H1 (cell line): ENCODE data around the gene NXNL2.

ENCODE experiments used
- ATF2 ChIP-seq: IDR thresholded peaks from 2 replicates; pipeline ENCODE4 v1.6.1; 2012; ENCODE audit warnings: low read length, inconsistent platforms
- CTCF ChIP-seq, 3 experiments: IDR thresholded peaks; 1 replicate in 2 of 3; 2 replicates in 1 of 3; pipeline versions ENCODE4 v1.5.1 to v1.6.1; 2011; ENCODE audit warnings: low read length in 3 of 3, mild to moderate bottlenecking in 3 of 3, inconsistent platforms in 2 of 3, low read depth in 1 of 3, moderate library complexity in 1 of 3; ENCODE audit not compliant: insufficient read depth in 1 of 3; ENCODE audit errors: control extremely low read depth in 1 of 3
- EZH2 ChIP-seq: fragments of 200-600 bp; sonication (generic); IDR thresholded peaks from 2 replicates; pipeline ENCODE4 v1.7.1; 2012; ENCODE audit warnings: low read depth, mild to moderate bottlenecking, moderate library complexity, low read length, inconsistent platforms; ENCODE audit not compliant: severe bottlenecking
- FOSL1 ChIP-seq: IDR thresholded peaks from 2 replicates; pipeline ENCODE4 v1.6.1; 2011; ENCODE audit warnings: mild to moderate bottlenecking, low read depth, low read length, moderate library complexity; ENCODE audit not compliant: insufficient read depth
- POU5F1 ChIP-seq: IDR thresholded peaks from 2 replicates; pipeline ENCODE4 v1.6.1; 2011; ENCODE audit warnings: low read depth, mild to moderate bottlenecking, low read length, moderate library complexity
- RFX5 ChIP-seq: IDR thresholded peaks from 2 replicates; pipeline ENCODE4 v1.6.1; 2011; ENCODE audit warnings: low read depth, low read length, improper control_type of control experiment, borderline replicate concordance
- SP1 ChIP-seq: IDR thresholded peaks from 2 replicates; pipeline ENCODE4 v1.6.1; 2011; ENCODE audit warnings: low read depth, low read length
- SRF ChIP-seq: IDR thresholded peaks from 2 replicates; pipeline ENCODE4 v1.6.1; 2011; ENCODE audit warnings: mild to moderate bottlenecking, low read depth, low read length, moderate library complexity
- TBP ChIP-seq: IDR thresholded peaks from 2 replicates; pipeline ENCODE4 v1.6.1; 2011; ENCODE audit warnings: low read depth, low read length, improper control_type of control experiment

GRCh38 chr9:88544245-88544644, 9.3 kb downstream of the NXNL2 start:
- no peak for TF ChIP-seq CTCF (IDR thresholded peaks at IDR 0.05; ENCODE audit: control extremely low read depth in 1 of 3, insufficient read depth in 1 of 3, low read depth in 1 of 3, low read length in 3 of 3)
- no peak for TF ChIP-seq FOSL1
- no peak for TF ChIP-seq SRF
- no peak for TF ChIP-seq RFX5
- no peak for TF ChIP-seq ATF2
- TF ChIP-seq SP1 = no peak
- no peak for TF ChIP-seq TBP
- no peak for TF ChIP-seq EZH2
- no peak for TF ChIP-seq POU5F1
